GM12878 (cell line): Measurements from ENCODE around the gene SPTLC2.

Experiments used
- BHLHE40 ChIP-seq, 2 experiments: fragments of 450-650 bp in 1 of 2; IDR thresholded peaks; 2 replicates each; pipeline ENCODE4 v1.6.1; 2011 to 2017; ENCODE audit warnings: low read depth in 2 of 2, borderline replicate concordance in 1 of 2, improper control_type of control experiment in 1 of 2, low read length in 1 of 2, mild to moderate bottlenecking in 1 of 2
- BRCA1 ChIP-seq: IDR thresholded peaks from 2 replicates; pipeline ENCODE4 v1.6.1; 2011; ENCODE audit warnings: low read depth, low read length, improper control_type of control experiment
- CBX5 ChIP-seq: sonication (generic); IDR thresholded peaks from 2 replicates; pipeline ENCODE4 v1.6.1; 2016; ENCODE audit warnings: low read depth, moderate library complexity, mild to moderate bottlenecking, inconsistent platforms
- CEBPB ChIP-seq, 2 experiments: fragments of 150-350 bp in 1 of 2; IDR thresholded peaks; 2 replicates each; pipeline ENCODE4 v1.6.1; 2012 to 2014; ENCODE audit warnings: low read depth in 2 of 2, low read length in 2 of 2, borderline replicate concordance in 1 of 2, inconsistent platforms in 1 of 2
- CREM ChIP-seq: IDR thresholded peaks from 2 replicates; pipeline ENCODE4 v1.6.1; 2014; ENCODE audit warnings: antibody characterized with exemption, low read depth
- GABPA ChIP-seq: IDR thresholded peaks from 2 replicates; pipeline ENCODE4 v1.6.1; 2014; ENCODE audit warnings: antibody characterized with exemption, low read depth, mild to moderate bottlenecking, inconsistent platforms
- RAD21 ChIP-seq: IDR thresholded peaks from 2 replicates; pipeline ENCODE4 v1.6.1; 2011; ENCODE audit warnings: mild to moderate bottlenecking, low read depth, low read length, moderate library complexity; ENCODE audit not compliant: insufficient read depth
- REST ChIP-seq: IDR thresholded peaks from 2 replicates; pipeline ENCODE4 v1.6.1; 2012; ENCODE audit warnings: mild to moderate bottlenecking, low read depth, low read length
- SP1 ChIP-seq: IDR thresholded peaks from one replicate; pipeline ENCODE4 v1.6.1; 2011; ENCODE audit warnings: low read depth, low read length
- ZSCAN29 ChIP-seq: fragments of 450-650 bp; IDR thresholded peaks from 2 replicates; pipeline ENCODE4 v1.6.1; 2017; ENCODE audit warnings: mild to moderate bottlenecking, moderate library complexity

- TF ChIP-seq BRCA1: no peak
- no peak for TF ChIP-seq BHLHE40 (IDR thresholded peaks at IDR 0.05; ENCODE audit: borderline replicate concordance in 1 of 2, low read depth in 2 of 2, low read length in 1 of 2)
- no peak for TF ChIP-seq CBX5
- no peak for TF ChIP-seq REST
- no peak for TF ChIP-seq SP1
- no peak for TF ChIP-seq CEBPB (IDR thresholded peaks at IDR 0.05; ENCODE audit: borderline replicate concordance in 1 of 2, low read depth in 2 of 2, low read length in 2 of 2)
- TF ChIP-seq RAD21: no peak
- no peak for TF ChIP-seq GABPA
- no peak for TF ChIP-seq CREM
- no peak for TF ChIP-seq ZSCAN29
These were observed 44.3 kb upstream of the SPTLC2 start for GRCh38 chr14:77660754-77661153.
